K562 (cell line): ENCODE data around the gene DNAJB13. TPM values are rescaled to one million over a fixed set of nuclear protein-coding genes. Genes with fewer than 3 reads are reported as not detected.

Source experiments
- ASH1L ChIP-seq: fragments of 450-650 bp; IDR thresholded peaks from 2 replicates; pipeline ENCODE4 v1.6.1; 2018; ENCODE audit warnings: borderline replicate concordance, mild to moderate bottlenecking, low read depth; ENCODE audit not compliant: partially characterized antibody
- ATF1 ChIP-seq, 2 experiments: fragments of 450-650 bp in 1 of 2; IDR thresholded peaks; 2 replicates each; pipeline ENCODE4 v1.6.1; 2016; ENCODE audit warnings: missing compliant biosample characterization in 1 of 2, missing genetic modification characterization in 1 of 2
- CREBBP ChIP-seq: IDR thresholded peaks from one replicate; pipeline ENCODE4 v1.6.1; 2012; ENCODE audit warnings: low read depth, mild to moderate bottlenecking, control low read depth, inconsistent platforms, low read length
- HDAC2 ChIP-seq: fragments of 450-650 bp; IDR thresholded peaks from 2 replicates; pipeline ENCODE4 v1.6.1; 2016; ENCODE audit warnings: mild to moderate bottlenecking
- HNRNPLL ChIP-seq: fragments of 200-400 bp; formaldehyde crosslinking; IDR thresholded peaks from 2 replicates; pipeline ENCODE4 v1.6.1; 2017; ENCODE audit warnings: low read length, low read depth, mild to moderate bottlenecking; ENCODE audit not compliant: poor library complexity, severe bottlenecking
- KAT7 ChIP-seq: sonication (generic); formaldehyde crosslinking; IDR thresholded peaks from 2 replicates; pipeline ENCODE4 v1.8.0; 2022; ENCODE audit warnings: missing genetic modification reagents, mild to moderate bottlenecking, borderline replicate concordance
- L3MBTL2 ChIP-seq: fragments of 450-650 bp; IDR thresholded peaks from 2 replicates; pipeline ENCODE4 v1.6.1; 2016; ENCODE audit warnings: mild to moderate bottlenecking, moderate library complexity
- MEF2D ChIP-seq: conservative IDR thresholded peaks from 2 replicates; pipeline ENCODE4 v1.6.1; 2016; ENCODE audit warnings: low read depth, missing genetic modification characterization, missing compliant biosample characterization
- SNIP1 ChIP-seq: fragments of 450-650 bp; IDR thresholded peaks from 2 replicates; pipeline ENCODE4 v1.7.1; 2017; ENCODE audit warnings: low read depth, mild to moderate bottlenecking
- ZNF668 ChIP-seq: fragments of 250-450 bp; sonication (Bioruptor Pico); IDR thresholded peaks from 2 replicates; pipeline ENCODE4 v1.8.0; 2022; ENCODE audit warnings: mild to moderate bottlenecking, inconsistent platforms
- polyA plus RNA-seq, 8 experiments: library from polyadenylated mRNA; depleted of rRNA in 4 of 8; stranded (reverse) in 5 of 8; unstranded in 3 of 8; fragments of >200 nt; fragmentation: Nextera tagmentation in 2 of 8; fragmentation: Illumina TruSeq in 1 of 8; extraction: Ambion mirVana in 2 of 8; extraction: Trizol in 1 of 8; gene quantifications; 2 replicates each; pipeline versions ENCODE4 v1.2.1 to v1.2.3, GENCODE V29; 2011 to 2014; ENCODE audit warnings: inconsistent platforms in 1 of 8, missing spikeins in 1 of 8
- total RNA-seq, 7 experiments: library from RNA; depleted of rRNA in 6 of 7; stranded (reverse); fragments of >200 nt in 6 of 7; fragmentation: Illumina TruSeq in 2 of 7; extraction: Trizol in 2 of 7; gene quantifications; 2 replicates each; pipeline versions ENCODE4 v1.2.1 to v1.2.3, GENCODE V29; 2011 to 2021; ENCODE audit warnings: low replicate concordance in 1 of 7
- TF ChIP-seq, protein P1 (sequence below): fragments of 450-650 bp; IDR thresholded peaks from 2 replicates; pipeline ENCODE4 v1.6.1; 2016; ENCODE audit warnings: low read depth, mild to moderate bottlenecking, moderate library complexity
- TF ChIP-seq, protein P2 (sequence below): sonication (generic); formaldehyde crosslinking; IDR thresholded peaks from 2 replicates; pipeline ENCODE4 v1.8.0; 2022; ENCODE audit warnings: missing genetic modification reagents, mild to moderate bottlenecking, borderline replicate concordance
- TF ChIP-seq, protein P3 (sequence below): fragments of 250-450 bp; sonication (Bioruptor Pico); IDR thresholded peaks from 2 replicates; pipeline ENCODE4 v1.5.0; 2021
- TF ChIP-seq, protein P4 (sequence below): fragments of 450-650 bp; IDR thresholded peaks from 2 replicates; pipeline ENCODE4 v1.7.1; 2018; ENCODE audit warnings: mild to moderate bottlenecking, low read depth; ENCODE audit not compliant: partially characterized antibody
- TF ChIP-seq, protein P5 (sequence below): fragments of 450-650 bp; IDR thresholded peaks from 2 replicates; pipeline ENCODE4 v1.6.1; 2018; ENCODE audit not compliant: partially characterized antibody

DNAJB13 gene
- total and polyA plus RNA-seq, 9 of the 15 experiments (the other 6 are each of a cell fraction or from before 2014, with no cell fraction given), result 0.14 TPM; not detected in 8

DNA sequence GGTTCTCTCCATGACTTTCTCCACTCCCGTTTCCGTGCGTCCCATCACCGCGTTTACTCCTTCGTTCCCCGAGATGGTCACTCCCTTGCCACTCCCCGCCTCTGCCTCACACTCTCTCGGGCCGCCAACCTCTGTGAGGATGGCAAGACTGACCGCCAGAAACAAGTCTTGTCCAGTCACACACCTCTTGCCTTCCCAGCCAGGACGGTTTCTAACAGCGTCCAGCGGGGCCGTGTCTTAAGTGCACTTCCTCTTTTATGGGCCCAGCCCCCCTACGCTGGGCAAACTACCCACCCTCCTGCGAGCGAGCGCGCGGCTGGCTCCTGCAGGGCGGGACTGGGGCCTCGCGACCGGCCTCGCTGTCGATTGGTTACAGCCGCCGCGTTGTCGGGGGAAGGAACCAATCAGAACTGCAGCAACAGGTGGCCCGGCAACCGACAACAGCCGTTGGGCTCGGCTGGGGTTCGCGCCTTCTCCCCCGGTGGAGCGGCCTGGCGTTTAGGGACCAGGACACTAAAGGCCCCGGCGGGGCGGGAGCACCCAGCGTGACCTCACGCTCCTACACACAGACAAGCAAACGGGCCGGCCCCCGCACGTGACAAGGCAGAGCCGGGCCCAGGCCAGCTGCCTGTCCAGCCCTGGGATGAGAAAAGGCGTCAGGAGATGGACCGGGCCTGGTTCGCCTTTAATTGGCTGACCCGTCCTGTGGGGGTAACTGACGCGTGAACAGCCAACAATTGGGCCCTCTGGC is 32.3 kb downstream of the DNAJB13 start (continued):
- TF ChIP-seq, protein P1, sequence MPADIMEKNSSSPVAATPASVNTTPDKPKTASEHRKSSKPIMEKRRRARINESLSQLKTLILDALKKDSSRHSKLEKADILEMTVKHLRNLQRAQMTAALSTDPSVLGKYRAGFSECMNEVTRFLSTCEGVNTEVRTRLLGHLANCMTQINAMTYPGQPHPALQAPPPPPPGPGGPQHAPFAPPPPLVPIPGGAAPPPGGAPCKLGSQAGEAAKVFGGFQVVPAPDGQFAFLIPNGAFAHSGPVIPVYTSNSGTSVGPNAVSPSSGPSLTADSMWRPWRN, result no peak; the same call in none of the 2 replicates
- TF ChIP-seq, protein P2, sequence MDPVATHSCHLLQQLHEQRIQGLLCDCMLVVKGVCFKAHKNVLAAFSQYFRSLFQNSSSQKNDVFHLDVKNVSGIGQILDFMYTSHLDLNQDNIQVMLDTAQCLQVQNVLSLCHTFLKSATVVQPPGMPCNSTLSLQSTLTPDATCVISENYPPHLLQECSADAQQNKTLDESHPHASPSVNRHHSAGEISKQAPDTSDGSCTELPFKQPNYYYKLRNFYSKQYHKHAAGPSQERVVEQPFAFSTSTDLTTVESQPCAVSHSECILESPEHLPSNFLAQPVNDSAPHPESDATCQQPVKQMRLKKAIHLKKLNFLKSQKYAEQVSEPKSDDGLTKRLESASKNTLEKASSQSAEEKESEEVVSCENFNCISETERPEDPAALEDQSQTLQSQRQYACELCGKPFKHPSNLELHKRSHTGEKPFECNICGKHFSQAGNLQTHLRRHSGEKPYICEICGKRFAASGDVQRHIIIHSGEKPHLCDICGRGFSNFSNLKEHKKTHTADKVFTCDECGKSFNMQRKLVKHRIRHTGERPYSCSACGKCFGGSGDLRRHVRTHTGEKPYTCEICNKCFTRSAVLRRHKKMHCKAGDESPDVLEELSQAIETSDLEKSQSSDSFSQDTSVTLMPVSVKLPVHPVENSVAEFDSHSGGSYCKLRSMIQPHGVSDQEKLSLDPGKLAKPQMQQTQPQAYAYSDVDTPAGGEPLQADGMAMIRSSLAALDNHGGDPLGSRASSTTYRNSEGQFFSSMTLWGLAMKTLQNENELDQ, result peak; percentile 88; the same call in 1 of the 2 replicates
- TF ChIP-seq, protein P3, sequence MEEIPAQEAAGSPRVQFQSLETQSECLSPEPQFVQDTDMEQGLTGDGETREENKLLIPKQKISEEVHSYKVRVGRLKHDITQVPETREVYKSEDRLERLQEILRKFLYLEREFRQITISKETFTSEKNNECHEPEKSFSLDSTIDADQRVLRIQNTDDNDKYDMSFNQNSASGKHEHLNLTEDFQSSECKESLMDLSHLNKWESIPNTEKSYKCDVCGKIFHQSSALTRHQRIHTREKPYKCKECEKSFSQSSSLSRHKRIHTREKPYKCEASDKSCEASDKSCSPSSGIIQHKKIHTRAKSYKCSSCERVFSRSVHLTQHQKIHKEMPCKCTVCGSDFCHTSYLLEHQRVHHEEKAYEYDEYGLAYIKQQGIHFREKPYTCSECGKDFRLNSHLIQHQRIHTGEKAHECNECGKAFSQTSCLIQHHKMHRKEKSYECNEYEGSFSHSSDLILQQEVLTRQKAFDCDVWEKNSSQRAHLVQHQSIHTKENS (CRISPR knock-in tag), result no peak
- TF ChIP-seq, protein P4, sequence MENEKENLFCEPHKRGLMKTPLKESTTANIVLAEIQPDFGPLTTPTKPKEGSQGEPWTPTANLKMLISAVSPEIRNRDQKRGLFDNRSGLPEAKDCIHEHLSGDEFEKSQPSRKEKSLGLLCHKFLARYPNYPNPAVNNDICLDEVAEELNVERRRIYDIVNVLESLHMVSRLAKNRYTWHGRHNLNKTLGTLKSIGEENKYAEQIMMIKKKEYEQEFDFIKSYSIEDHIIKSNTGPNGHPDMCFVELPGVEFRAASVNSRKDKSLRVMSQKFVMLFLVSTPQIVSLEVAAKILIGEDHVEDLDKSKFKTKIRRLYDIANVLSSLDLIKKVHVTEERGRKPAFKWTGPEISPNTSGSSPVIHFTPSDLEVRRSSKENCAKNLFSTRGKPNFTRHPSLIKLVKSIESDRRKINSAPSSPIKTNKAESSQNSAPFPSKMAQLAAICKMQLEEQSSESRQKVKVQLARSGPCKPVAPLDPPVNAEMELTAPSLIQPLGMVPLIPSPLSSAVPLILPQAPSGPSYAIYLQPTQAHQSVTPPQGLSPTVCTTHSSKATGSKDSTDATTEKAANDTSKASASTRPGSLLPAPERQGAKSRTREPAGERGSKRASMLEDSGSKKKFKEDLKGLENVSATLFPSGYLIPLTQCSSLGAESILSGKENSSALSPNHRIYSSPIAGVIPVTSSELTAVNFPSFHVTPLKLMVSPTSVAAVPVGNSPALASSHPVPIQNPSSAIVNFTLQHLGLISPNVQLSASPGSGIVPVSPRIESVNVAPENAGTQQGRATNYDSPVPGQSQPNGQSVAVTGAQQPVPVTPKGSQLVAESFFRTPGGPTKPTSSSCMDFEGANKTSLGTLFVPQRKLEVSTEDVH, result peak; percentile 66
- TF ChIP-seq CREBBP (no peak), HNRNPLL (no peak), KAT7 (CRISPR knock-in tag) (peak; percentile 70; the same call in 1 of the 2 replicates), ZNF668 (CRISPR knock-in tag) (0 out of 2 replicates have a peak, but pooled peaks have one; percentile 82), ASH1L (peak; percentile 76), ATF1 (CRISPR knock-in tag; IDR thresholded peaks at IDR 0.05) (0 out of 2 replicates have a peak, but pooled peaks have one; percentile 5), ATF1 (tag; IDR thresholded peaks at IDR 0.05) (peak; percentile 95), SNIP1 (0 out of 2 replicates have a peak, but pooled peaks have one; percentile 20), L3MBTL2 (peak; percentile 99), HDAC2 (peak; percentile 19; the same call in 1 of the 2 replicates), MEF2D (tag) (no peak)
- TF ChIP-seq, protein P5, sequence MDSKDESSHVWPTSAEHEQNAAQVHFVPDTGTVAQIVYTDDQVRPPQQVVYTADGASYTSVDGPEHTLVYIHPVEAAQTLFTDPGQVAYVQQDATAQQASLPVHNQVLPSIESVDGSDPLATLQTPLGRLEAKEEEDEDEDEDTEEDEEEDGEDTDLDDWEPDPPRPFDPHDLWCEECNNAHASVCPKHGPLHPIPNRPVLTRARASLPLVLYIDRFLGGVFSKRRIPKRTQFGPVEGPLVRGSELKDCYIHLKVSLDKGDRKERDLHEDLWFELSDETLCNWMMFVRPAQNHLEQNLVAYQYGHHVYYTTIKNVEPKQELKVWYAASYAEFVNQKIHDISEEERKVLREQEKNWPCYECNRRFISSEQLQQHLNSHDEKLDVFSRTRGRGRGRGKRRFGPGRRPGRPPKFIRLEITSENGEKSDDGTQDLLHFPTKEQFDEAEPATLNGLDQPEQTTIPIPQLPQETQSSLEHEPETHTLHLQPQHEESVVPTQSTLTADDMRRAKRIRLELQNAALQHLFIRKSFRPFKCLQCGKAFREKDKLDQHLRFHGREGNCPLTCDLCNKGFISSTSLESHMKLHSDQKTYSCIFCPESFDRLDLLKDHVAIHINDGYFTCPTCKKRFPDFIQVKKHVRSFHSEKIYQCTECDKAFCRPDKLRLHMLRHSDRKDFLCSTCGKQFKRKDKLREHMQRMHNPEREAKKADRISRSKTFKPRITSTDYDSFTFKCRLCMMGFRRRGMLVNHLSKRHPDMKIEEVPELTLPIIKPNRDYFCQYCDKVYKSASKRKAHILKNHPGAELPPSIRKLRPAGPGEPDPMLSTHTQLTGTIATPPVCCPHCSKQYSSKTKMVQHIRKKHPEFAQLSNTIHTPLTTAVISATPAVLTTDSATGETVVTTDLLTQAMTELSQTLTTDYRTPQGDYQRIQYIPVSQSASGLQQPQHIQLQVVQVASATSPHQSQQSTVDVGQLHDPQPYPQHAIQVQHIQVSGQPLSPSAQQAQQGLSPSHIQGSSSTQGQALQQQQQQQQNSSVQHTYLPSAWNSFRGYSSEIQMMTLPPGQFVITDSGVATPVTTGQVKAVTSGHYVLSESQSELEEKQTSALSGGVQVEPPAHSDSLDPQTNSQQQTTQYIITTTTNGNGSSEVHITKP, result peak; percentile 79
